Epithelial cell of prostate (primary cell): ENCODE results near the gene BMPER.
A peak's percentile ranks its signal among the peaks of the same experiment; 100 is the strongest.

Experiments
- DNase-seq: peaks from one replicate; pipeline ENCODE4 v3.0.0-alpha.2; 2011; ENCODE audit warnings: low read depth, low spot score
- H3K27ac ChIP-seq: fragments of 450-650 bp; 2 replicates; pipeline ENCODE4 v1.5.1; 2017; ENCODE audit warnings: mild to moderate bottlenecking

The BMPER gene

GRCh38 chr7:34123316-34123715, 218.0 kb downstream of the BMPER start:
- no peak overlapping the region for H3K27ac ChIP-seq
- no peak for DNase-seq

- H3K27ac ChIP-seq: no peak overlapping the region
- no peak for DNase-seq
Observed at GRCh38 chr7:34124765-34125164, 219.4 kb downstream of the BMPER start.

- no peak for DNase-seq
- no peak overlapping the region for H3K27ac ChIP-seq
Observed at GRCh38 chr7:34128762-34129161, 223.4 kb downstream of the BMPER start.

- no peak for DNase-seq
- no peak overlapping the region for H3K27ac ChIP-seq
Observed at GRCh38 chr7:34130558-34131295, 225.4 kb downstream of the BMPER start.

GRCh38 chr7:34131371-34131770, 226.0 kb downstream of the BMPER start:
- no peak overlapping the region for H3K27ac ChIP-seq

GRCh38 chr7:34133356-34133982, 228.1 kb downstream of the BMPER start:
- DNase-seq: peak; percentile 55
- H3K27ac ChIP-seq: peak overlapping the region; percentile 90

More at GRCh38 chr7:34131371-34131770, 226.0 kb downstream of the BMPER start:
- no peak for DNase-seq

GRCh38 chr7:34133983-34134782, 228.8 kb downstream of the BMPER start:
- peak overlapping the region; percentile 90 for H3K27ac ChIP-seq
- peak; percentile 18 for DNase-seq

GRCh38 chr7:34135924-34136323, 230.6 kb downstream of the BMPER start:
- no peak overlapping the region for H3K27ac ChIP-seq
- no peak for DNase-seq

- no peak overlapping the region for H3K27ac ChIP-seq
Observed at GRCh38 chr7:34136698-34137097, 231.4 kb downstream of the BMPER start.

GRCh38 chr7:34137176-34137575, 231.8 kb downstream of the BMPER start:
- DNase-seq: no peak
- no peak overlapping the region for H3K27ac ChIP-seq

More at GRCh38 chr7:34136698-34137097, 231.4 kb downstream of the BMPER start:
- no peak for DNase-seq

- no peak overlapping the region for H3K27ac ChIP-seq
- DNase-seq: no peak
Observed at GRCh38 chr7:34138483-34138882, 233.1 kb downstream of the BMPER start.

GRCh38 chr7:34139086-34139485, 233.7 kb downstream of the BMPER start:
- DNase-seq: no peak
- H3K27ac ChIP-seq: no peak overlapping the region

- H3K27ac ChIP-seq: no peak overlapping the region
- no peak for DNase-seq
Observed at GRCh38 chr7:34140066-34140465, 234.7 kb downstream of the BMPER start.

GRCh38 chr7:34143402-34143801, 238.1 kb downstream of the BMPER start:
- DNase-seq: no peak
- H3K27ac ChIP-seq: no peak overlapping the region

- no peak overlapping the region for H3K27ac ChIP-seq
- DNase-seq: no peak
Observed at GRCh38 chr7:34145603-34146002, 240.3 kb downstream of the BMPER start.

- H3K27ac ChIP-seq: no peak overlapping the region
- DNase-seq: no peak
Observed at GRCh38 chr7:34153656-34154270, 248.4 kb downstream of the BMPER start.

- DNase-seq: peak; percentile 65
- peak overlapping the region; percentile 77 for H3K27ac ChIP-seq
Observed at GRCh38 chr7:34155220-34155908, 250.0 kb downstream of the BMPER start.

- H3K27ac ChIP-seq: no peak overlapping the region
- no peak for DNase-seq
Observed at GRCh38 chr7:34156336-34156735, 251.0 kb downstream of the BMPER start.

- DNase-seq: no peak
- H3K27ac ChIP-seq: no peak overlapping the region
Observed at GRCh38 chr7:34157137-34157536, 251.8 kb downstream of the BMPER start.
